Mesenchymal stem cell (in vitro differentiated cells and primary cell): Measurements from ENCODE around the gene CLIP2.
A peak's percentile ranks its signal among the peaks of the same experiment; 100 is the strongest.

ENCODE experiments used
- DNase-seq: peaks from one replicate; pipeline ENCODE4 v3.0.0-alpha.2; 2013
- H2AFZ ChIP-seq: one replicate; pipeline ENCODE4 v1.6.1; 2013; ENCODE audit warnings: low read depth, mild to moderate bottlenecking, control low read depth, inconsistent platforms, low read length, moderate library complexity
- H2AK5ac ChIP-seq: 2 replicates; pipeline ENCODE4 v1.6.1; 2013; ENCODE audit warnings: low read length, moderate library complexity, mild to moderate bottlenecking, inconsistent platforms; ENCODE audit not compliant: severe bottlenecking
- H2BK120ac ChIP-seq: one replicate; pipeline ENCODE4 v1.6.1; 2013; ENCODE audit warnings: low read depth, mild to moderate bottlenecking, inconsistent platforms, low read length, moderate library complexity
- H2BK12ac ChIP-seq, 2 experiments: one replicate each; pipeline ENCODE4 v1.6.1; 2013; ENCODE audit warnings: inconsistent platforms in 2 of 2, low read length in 2 of 2, mild to moderate bottlenecking in 2 of 2, moderate library complexity in 2 of 2, control low read depth in 1 of 2
- H2BK15ac ChIP-seq: one replicate; pipeline ENCODE4 v1.6.1; 2013; ENCODE audit warnings: mild to moderate bottlenecking, low read depth, inconsistent platforms; ENCODE audit not compliant: poor library complexity, severe bottlenecking
- H2BK5ac ChIP-seq: 2 replicates; pipeline ENCODE4 v1.6.1; 2013; ENCODE audit warnings: low read depth, mild to moderate bottlenecking, low read length, control low read depth, inconsistent platforms; ENCODE audit not compliant: poor library complexity, severe bottlenecking
- H3K14ac ChIP-seq, 2 experiments: one replicate each; pipeline ENCODE4 v1.6.1; 2013; ENCODE audit warnings: inconsistent platforms in 2 of 2, low read length in 2 of 2, control low read depth in 1 of 2, mild to moderate bottlenecking in 1 of 2, moderate library complexity in 1 of 2
- H3K18ac ChIP-seq, 2 experiments: one replicate each; pipeline ENCODE4 v1.6.1; 2013; ENCODE audit warnings: inconsistent platforms in 2 of 2, low read length in 2 of 2, control low read depth in 1 of 2, low read depth in 1 of 2, mild to moderate bottlenecking in 1 of 2
- H3K23ac ChIP-seq, 2 experiments: one replicate each; pipeline ENCODE4 v1.6.1; 2013; ENCODE audit warnings: inconsistent platforms in 2 of 2, low read length in 2 of 2, mild to moderate bottlenecking in 2 of 2, moderate library complexity in 2 of 2, control low read depth in 1 of 2
- H3K27ac ChIP-seq: 2 replicates; pipeline ENCODE4 v1.5.1; 2013; ENCODE audit warnings: mild to moderate bottlenecking, moderate library complexity, low read length, control low read depth, inconsistent platforms; ENCODE audit not compliant: poor library complexity, severe bottlenecking
- H3K27me3 ChIP-seq, 2 experiments: 2 replicates each; pipeline versions ENCODE4 v1.6.1 to v1.7.0; 2013; ENCODE audit warnings: low read length in 2 of 2, mild to moderate bottlenecking in 2 of 2, moderate library complexity in 2 of 2, control low read depth in 1 of 2, inconsistent platforms in 1 of 2; ENCODE audit not compliant: control insufficient read depth in 1 of 2, insufficient read depth in 1 of 2
- H3K36me3 ChIP-seq, 2 experiments: 2 replicates each; pipeline versions ENCODE4 v1.6.1 to v1.7.0; 2013; ENCODE audit warnings: low read length in 2 of 2, control low read depth in 1 of 2, inconsistent platforms in 1 of 2, low read depth in 1 of 2, mild to moderate bottlenecking in 1 of 2; ENCODE audit not compliant: insufficient read depth in 2 of 2, control insufficient read depth in 1 of 2
- H3K4ac ChIP-seq, 2 experiments: one replicate each; pipeline ENCODE4 v1.6.1; 2013; ENCODE audit warnings: inconsistent platforms in 2 of 2, low read length in 2 of 2, mild to moderate bottlenecking in 2 of 2, moderate library complexity in 2 of 2, control low read depth in 1 of 2, low read depth in 1 of 2
- H3K4me1 ChIP-seq: 2 replicates; pipeline ENCODE4 v1.6.1; 2013; ENCODE audit warnings: low read depth, low read length, control low read depth; ENCODE audit not compliant: control insufficient read depth, insufficient read depth
- H3K4me2 ChIP-seq: 2 replicates; pipeline ENCODE4 v1.6.1; 2013; ENCODE audit warnings: low read length, mild to moderate bottlenecking, inconsistent platforms; ENCODE audit not compliant: poor library complexity, severe bottlenecking
- H3K4me3 ChIP-seq, 2 experiments: 2 replicates each; pipeline versions ENCODE4 v1.5.1 to v1.7.0; 2013; ENCODE audit warnings: low read length in 2 of 2, mild to moderate bottlenecking in 2 of 2, control low read depth in 1 of 2, low read depth in 1 of 2; ENCODE audit not compliant: insufficient read depth in 1 of 2
- H3K79me1 ChIP-seq: replicated peaks from 2 replicates; pipeline ENCODE4 v1.6.1; 2013; ENCODE audit warnings: mild to moderate bottlenecking, control low read depth, low read length, inconsistent platforms; ENCODE audit not compliant: poor library complexity, severe bottlenecking
- H3K9ac ChIP-seq: 2 replicates; pipeline ENCODE4 v1.7.0; 2013; ENCODE audit warnings: mild to moderate bottlenecking, low read length, moderate library complexity
- H3K9me3 ChIP-seq: 2 replicates; pipeline ENCODE4 v1.7.0; 2013; ENCODE audit warnings: mild to moderate bottlenecking, low read length; ENCODE audit not compliant: control insufficient read depth
- H4K8ac ChIP-seq: one replicate; pipeline ENCODE4 v1.6.1; 2013; ENCODE audit warnings: inconsistent platforms, mild to moderate bottlenecking, low read length, moderate library complexity
- H4K91ac ChIP-seq: one replicate; pipeline ENCODE4 v1.6.1; 2013; ENCODE audit warnings: mild to moderate bottlenecking, low read length, inconsistent platforms
- WGBS: methylation state at CpG from one replicate; pipeline ENCODE4 v1.1.7; 2013; ENCODE audit warnings: mixed read lengths; 5-methylcytosine and 5-hydroxymethylcytosine counted together

CLIP2 gene

DNA sequence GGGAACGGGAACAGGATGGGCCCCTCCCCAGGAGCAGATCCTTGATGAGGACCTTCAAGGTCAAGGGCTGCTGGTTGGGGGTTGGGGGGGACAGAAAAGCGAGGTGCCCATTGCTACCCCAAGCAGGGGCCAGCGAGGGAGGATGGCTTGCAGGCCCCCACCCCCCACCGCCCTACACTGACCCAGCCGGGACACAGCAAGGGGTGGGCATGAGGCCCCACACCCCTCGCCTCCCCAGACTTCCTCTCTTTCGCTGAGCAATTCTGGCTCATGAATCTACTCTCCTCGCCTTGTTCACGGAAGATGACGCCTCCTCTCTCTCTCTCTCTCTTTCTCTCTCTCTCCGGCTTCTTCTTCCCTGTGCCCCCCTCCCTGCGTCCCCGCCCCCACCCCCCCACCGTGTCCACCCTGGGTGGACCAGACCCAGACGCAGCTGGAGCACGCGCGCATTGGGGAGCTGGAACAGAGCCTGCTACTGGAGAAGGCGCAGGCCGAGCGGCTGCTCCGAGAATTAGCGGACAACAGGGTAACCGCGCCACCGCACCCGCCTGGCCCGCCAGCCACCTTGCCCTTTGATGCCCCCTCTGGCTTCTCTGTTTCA is 83.4 kb downstream of the CLIP2 start:
- Histone ChIP-seq H2AK5ac (no peak overlapping the region), H3K23ac (peak overlapping the region in 1 of 2 experiments; percentile 5)

DNA sequence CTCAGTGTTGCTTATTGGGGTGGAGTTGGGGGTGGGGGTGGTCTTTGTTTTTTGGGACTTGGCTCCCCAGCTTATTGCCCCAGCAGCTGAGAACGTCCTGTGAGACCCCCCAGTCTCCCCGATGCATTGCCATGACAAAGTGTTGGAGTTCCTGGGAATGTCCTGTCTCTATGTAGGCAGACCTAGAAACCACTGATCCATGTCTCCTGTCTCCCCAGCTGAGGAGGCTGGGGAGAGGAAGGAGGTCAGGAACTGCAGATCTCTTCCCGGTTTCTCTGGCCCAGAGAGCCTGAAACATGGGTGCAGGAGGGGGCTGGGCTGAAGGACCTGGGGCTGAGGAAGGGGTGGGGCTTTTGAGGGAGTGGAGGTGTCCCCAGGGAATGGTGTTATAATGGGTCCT is 84.3 kb downstream of the CLIP2 start:
- H4K8ac ChIP-seq = no peak overlapping the region
- H2BK12ac ChIP-seq = no peak overlapping the region

More for the DNA sequence above, 83.4 kb downstream of the CLIP2 start:
- Histone ChIP-seq H3K9ac (peak overlapping the region; percentile 26), H3K4ac (peak overlapping the region in 1 of 2 experiments; percentile 33), H3K18ac (peak overlapping the region; percentile 24 to 63), H2BK15ac (no peak overlapping the region), H2BK12ac (no peak overlapping the region), H3K27ac (no peak overlapping the region), H4K8ac (no peak overlapping the region), H3K79me1 (peaks cover 5% of the 10 kb centered on the region), H4K91ac (peak overlapping the region; percentile 52), H2BK5ac (no peak overlapping the region), H2BK120ac (no peak overlapping the region), H3K27me3 (no peaks in the 10 kb centered on the region), H3K4me1 (peaks cover 25% of the 10 kb centered on the region), H3K14ac (peak overlapping the region in 1 of 2 experiments; percentile 11), H3K4me2 (peak overlapping the region; percentile 30), H3K36me3 (peaks cover 26 to 29% of the 10 kb centered on the region in 2 experiments), H2AFZ (no peak overlapping the region), H3K4me3 (no peak overlapping the region), H3K9me3 (no peaks in the 10 kb centered on the region)
- WGBS = 24% methylated on average over 25 of the region's 28 CpGs
- peak; percentile 50 for DNase-seq

DNA sequence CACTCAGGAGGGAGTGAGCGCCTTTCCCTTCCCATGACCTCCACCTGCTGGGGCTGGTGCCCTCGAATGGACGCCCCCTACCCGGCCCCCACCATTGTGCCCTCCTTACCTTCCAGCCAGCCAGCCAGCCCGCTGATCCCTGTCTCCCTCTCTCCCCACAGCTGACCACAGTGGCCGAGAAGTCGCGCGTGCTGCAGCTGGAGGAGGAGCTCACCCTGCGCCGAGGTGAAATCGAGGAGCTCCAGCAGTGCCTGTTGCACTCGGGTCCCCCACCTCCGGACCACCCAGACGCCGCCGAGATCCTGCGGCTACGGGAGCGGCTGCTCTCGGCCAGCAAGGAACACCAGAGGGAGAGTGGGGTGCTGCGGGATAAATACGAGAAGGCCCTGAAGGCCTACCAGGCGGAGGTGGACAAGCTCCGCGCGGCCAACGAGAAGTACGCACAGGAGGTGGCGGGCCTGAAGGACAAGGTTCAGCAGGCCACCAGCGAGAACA is 86.6 kb downstream of the CLIP2 start:
- no peak for DNase-seq
- Histone ChIP-seq H3K4me1 (peaks cover 25% of the 10 kb centered on the region), H3K27me3 (no peaks in the 10 kb centered on the region), H3K4me3 (no peak overlapping the region), H3K14ac (no peak overlapping the region), H3K23ac (no peak overlapping the region), H3K36me3 (peaks cover 36 to 40% of the 10 kb centered on the region in 2 experiments), H2BK15ac (no peak overlapping the region), H2BK5ac (no peak overlapping the region), H2AFZ (no peak overlapping the region), H3K27ac (no peak overlapping the region), H4K91ac (no peak overlapping the region), H2AK5ac (no peak overlapping the region), H2BK12ac (no peak overlapping the region), H3K4ac (no peak overlapping the region), H4K8ac (peak overlapping the region; percentile 19), H3K9ac (no peak overlapping the region), H3K79me1 (peaks cover 8% of the 10 kb centered on the region), H3K9me3 (no peaks in the 10 kb centered on the region), H3K4me2 (no peak overlapping the region), H2BK120ac (no peak overlapping the region), H3K18ac (no peak overlapping the region)
- 97% methylated on average over 31 of the region's 31 CpGs for WGBS

More for the DNA sequence above, 84.3 kb downstream of the CLIP2 start:
- Histone ChIP-seq H3K4ac (no peak overlapping the region), H3K18ac (no peak overlapping the region), H3K14ac (no peak overlapping the region), H3K4me3 (no peak overlapping the region), H2AK5ac (no peak overlapping the region), H3K9me3 (no peaks in the 10 kb centered on the region), H4K91ac (no peak overlapping the region), H3K9ac (no peak overlapping the region), H2AFZ (no peak overlapping the region), H2BK5ac (no peak overlapping the region), H3K23ac (no peak overlapping the region), H3K27me3 (no peaks in the 10 kb centered on the region), H3K4me1 (peaks cover 25% of the 10 kb centered on the region), H3K27ac (no peak overlapping the region), H2BK15ac (no peak overlapping the region), H3K36me3 (peaks cover 28% of the 10 kb centered on the region in 2 experiments), H2BK120ac (no peak overlapping the region), H3K4me2 (no peak overlapping the region), H3K79me1 (peaks cover 7% of the 10 kb centered on the region)
- no peak for DNase-seq
- 21% methylated on average over 1 of the region's 3 CpGs for WGBS

DNA sequence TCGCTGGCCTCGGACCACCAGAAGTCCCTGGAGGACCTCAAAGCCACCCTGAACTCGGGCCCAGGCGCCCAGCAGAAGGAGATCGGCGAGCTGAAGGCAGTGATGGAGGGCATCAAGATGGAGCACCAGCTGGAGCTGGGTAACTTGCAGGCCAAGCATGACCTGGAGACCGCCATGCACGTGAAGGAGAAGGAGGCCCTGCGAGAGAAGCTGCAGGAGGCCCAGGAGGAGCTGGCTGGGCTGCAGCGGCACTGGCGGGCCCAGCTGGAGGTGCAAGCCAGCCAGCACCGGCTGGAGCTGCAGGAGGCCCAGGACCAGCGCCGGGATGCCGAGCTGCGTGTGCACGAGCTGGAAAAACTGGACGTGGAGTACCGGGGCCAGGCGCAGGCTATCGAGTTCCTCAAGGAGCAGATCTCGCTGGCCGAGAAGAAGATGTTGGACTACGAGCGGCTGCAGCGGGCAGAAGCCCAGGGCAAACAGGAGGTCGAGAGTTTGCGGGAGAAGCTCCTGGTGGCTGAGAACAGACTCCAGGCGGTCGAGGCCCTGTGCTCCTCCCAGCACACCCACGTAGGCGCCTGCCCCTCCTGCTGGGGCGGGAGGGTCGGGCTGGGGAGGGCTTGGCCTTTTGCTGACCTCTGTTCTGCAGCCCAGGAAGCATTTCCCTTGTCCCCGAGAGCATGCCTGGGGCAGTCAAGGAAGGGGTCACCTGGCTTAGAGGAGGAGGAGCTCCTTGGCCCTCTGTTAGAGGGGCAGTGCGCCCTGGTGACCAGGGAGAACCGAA is 87.2 kb downstream of the CLIP2 start:
- 77% methylated on average over 37 of the region's 37 CpGs for whole genome bisulfite sequencing
- DNase-seq = no peak
- H3K36me3 ChIP-seq = peaks cover 39 to 41% of the 10 kb centered on the region in 2 experiments

More for the DNA sequence above, 87.2 kb downstream of the CLIP2 start:
- no peaks in the 10 kb centered on the region for H3K9me3 ChIP-seq
- H3K4me1 ChIP-seq = peaks cover 22% of the 10 kb centered on the region
- H2AFZ ChIP-seq = no peak overlapping the region
- H3K4ac ChIP-seq = no peak overlapping the region
- H2AK5ac ChIP-seq = no peak overlapping the region
- no peak overlapping the region for H4K91ac ChIP-seq
- no peak overlapping the region for H2BK120ac ChIP-seq
- no peak overlapping the region for H2BK12ac ChIP-seq
- no peaks in the 10 kb centered on the region for H3K27me3 ChIP-seq
- H3K9ac ChIP-seq = no peak overlapping the region
- no peak overlapping the region for H4K8ac ChIP-seq
- H2BK5ac ChIP-seq = no peak overlapping the region
- no peak overlapping the region for H3K4me3 ChIP-seq
- no peak overlapping the region for H3K4me2 ChIP-seq
- no peak overlapping the region for H2BK15ac ChIP-seq
- H3K79me1 ChIP-seq = peaks cover 8% of the 10 kb centered on the region
- no peak overlapping the region for H3K18ac ChIP-seq
- H3K14ac ChIP-seq = no peak overlapping the region
- H3K23ac ChIP-seq = no peak overlapping the region
- no peak overlapping the region for H3K27ac ChIP-seq
